Stimulated activated naive CD8-positive, alpha-beta T cell treated with anti-CD3 and anti-CD28 coated beads, Interleukin-15, Interleukin-2, amounts not matched to agents 100 ng/mL and 50 ng/mL, for 24 hours (primary cell): ENCODE results near the gene SATB1.
A peak's percentile ranks its signal among the peaks of the same experiment; 100 is the strongest.

Experiments
- H3K27ac Mint-ChIP-seq: one replicate; pipeline ENCODE4 v1.8.0; 2021; ENCODE audit warnings: mild to moderate bottlenecking, mixed read lengths
- H3K27me3 Mint-ChIP-seq: one replicate; pipeline ENCODE4 v1.8.0; 2021; ENCODE audit warnings: mixed read lengths
- H3K36me3 Mint-ChIP-seq: one replicate; pipeline ENCODE4 v1.8.0; 2021; ENCODE audit warnings: low read depth, mixed read lengths
- H3K4me1 Mint-ChIP-seq: one replicate; pipeline ENCODE4 v1.8.0; 2021; ENCODE audit warnings: low read depth, mixed read lengths
- H3K4me3 Mint-ChIP-seq: one replicate; pipeline ENCODE4 v1.8.0; 2021; ENCODE audit warnings: mild to moderate bottlenecking, mixed read lengths
- H3K9me3 Mint-ChIP-seq: one replicate; pipeline ENCODE4 v1.8.0; 2021; ENCODE audit warnings: mixed read lengths

SATB1 gene

DNA sequence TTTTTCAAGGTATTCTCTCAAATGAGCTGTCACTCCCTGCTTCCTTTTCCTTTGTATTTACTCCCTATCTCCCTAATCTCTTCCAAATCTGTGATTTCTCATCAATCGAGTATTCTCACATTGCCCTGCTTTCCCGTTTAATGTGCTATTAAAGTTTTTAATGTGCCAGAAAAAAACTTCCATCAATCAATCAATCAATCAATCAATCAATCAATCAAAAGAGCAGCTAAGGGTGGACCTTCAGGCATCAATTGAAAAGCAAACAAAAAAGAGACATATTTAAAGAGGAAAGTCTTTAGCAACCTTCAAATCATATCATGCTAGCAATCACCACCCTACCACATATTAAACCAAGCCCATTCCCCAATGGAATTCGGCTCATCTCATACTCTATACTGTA lies 58.9 kb downstream of the SATB1 start:
- H3K9me3 Mint-ChIP-seq: no peaks in the 10 kb centered on the region
- H3K4me1 Mint-ChIP-seq: peaks cover 69% of the 10 kb centered on the region
- H3K27ac Mint-ChIP-seq: peak overlapping the region; percentile 86
- H3K36me3 Mint-ChIP-seq: peaks cover 94% of the 10 kb centered on the region
- H3K27me3 Mint-ChIP-seq: no peaks in the 10 kb centered on the region
- H3K4me3 Mint-ChIP-seq: no peak overlapping the region

DNA sequence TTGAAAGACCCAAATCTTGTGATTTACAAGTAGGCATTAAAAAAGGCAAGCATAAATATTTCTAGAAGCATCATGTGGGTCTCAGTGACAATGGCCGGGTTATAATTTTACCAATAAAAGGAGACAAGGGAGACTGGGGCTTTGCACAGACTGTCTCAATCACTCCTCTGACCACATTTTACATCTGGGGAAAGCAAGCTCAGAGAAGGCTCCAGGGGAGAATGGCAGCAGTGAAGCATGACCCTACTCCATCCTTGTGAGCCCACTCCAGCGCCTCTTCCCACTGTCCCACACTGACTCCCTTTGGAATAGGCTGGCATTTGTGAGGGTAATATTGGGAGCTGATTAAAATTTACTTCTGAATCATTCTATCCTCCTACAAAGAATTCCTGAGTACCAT lies 61.8 kb downstream of the SATB1 start:
- Mint-ChIP-seq H3K27me3 (no peaks in the 10 kb centered on the region), H3K36me3 (peaks cover 91% of the 10 kb centered on the region), H3K9me3 (no peaks in the 10 kb centered on the region), H3K27ac (peak overlapping the region; percentile 59), H3K4me3 (no peak overlapping the region), H3K4me1 (peaks cover 65% of the 10 kb centered on the region)

DNA sequence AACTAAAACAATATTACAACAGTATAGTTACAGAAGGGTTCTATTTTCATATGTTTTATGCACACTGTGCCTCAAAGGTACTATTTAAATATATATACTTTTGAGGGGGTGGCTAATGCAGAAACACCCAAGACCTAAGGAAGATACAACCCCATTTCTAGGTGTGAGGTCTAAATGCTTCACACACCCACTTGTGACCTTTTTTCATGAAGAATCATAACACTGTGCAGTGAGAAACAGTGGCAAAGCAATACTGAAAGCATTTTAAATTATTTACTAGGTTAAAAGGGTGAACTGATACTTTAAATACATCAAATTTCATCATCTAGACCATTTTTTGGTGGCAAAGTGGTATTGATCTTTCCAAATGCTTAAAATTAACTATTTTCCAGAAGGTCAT lies 67.4 kb downstream of the SATB1 start:
- peaks cover 75% of the 10 kb centered on the region for H3K36me3 Mint-ChIP-seq
- H3K4me1 Mint-ChIP-seq: peaks cover 47% of the 10 kb centered on the region
- no peaks in the 10 kb centered on the region for H3K27me3 Mint-ChIP-seq
- H3K27ac Mint-ChIP-seq: no peak overlapping the region
- no peak overlapping the region for H3K4me3 Mint-ChIP-seq
- no peaks in the 10 kb centered on the region for H3K9me3 Mint-ChIP-seq

DNA sequence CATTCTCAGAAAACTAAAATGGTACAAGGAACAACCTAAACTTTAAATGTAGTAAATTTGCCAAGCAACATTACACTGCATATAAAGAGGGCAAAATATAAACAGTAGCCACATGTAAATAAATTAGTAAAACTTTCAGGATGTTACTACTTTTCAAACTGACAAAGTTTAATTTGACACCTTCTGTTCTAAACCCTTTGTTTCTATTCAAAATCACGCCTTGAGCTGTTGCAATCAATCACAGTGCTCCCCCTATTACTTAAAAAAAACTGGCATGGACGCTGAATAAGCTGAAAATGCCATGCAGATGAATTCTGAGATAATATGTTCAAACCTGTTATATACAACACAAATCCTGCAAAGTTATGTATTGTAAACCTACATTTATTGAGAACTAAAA lies 69.3 kb downstream of the SATB1 start:
- Mint-ChIP-seq H3K9me3 (no peaks in the 10 kb centered on the region), H3K4me3 (no peak overlapping the region), H3K27me3 (no peaks in the 10 kb centered on the region), H3K27ac (peak overlapping the region; percentile 7), H3K4me1 (peaks cover 59% of the 10 kb centered on the region), H3K36me3 (peaks cover 79% of the 10 kb centered on the region)

DNA sequence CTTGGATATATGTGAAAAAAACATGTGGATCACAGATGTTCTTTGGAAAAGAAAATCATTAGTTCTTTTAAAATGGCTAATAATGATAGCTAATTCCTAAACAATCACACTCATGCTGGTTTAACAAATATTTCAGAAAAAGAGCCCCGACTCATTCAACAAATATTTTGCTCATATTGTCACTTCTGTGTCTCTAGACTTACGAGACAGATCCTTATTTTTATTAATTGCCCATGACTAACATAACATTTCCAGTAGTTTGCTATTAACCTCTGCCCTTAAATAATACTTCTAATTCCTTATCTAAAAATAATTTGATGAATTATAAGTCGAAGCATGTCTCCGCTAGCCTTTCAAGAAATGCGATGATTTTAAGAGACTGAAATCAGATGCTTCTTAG lies 70.4 kb downstream of the SATB1 start:
- Mint-ChIP-seq H3K4me1 (peaks cover 52% of the 10 kb centered on the region), H3K27ac (no peak overlapping the region), H3K9me3 (no peaks in the 10 kb centered on the region), H3K4me3 (no peak overlapping the region), H3K27me3 (no peaks in the 10 kb centered on the region), H3K36me3 (peaks cover 77% of the 10 kb centered on the region)

DNA sequence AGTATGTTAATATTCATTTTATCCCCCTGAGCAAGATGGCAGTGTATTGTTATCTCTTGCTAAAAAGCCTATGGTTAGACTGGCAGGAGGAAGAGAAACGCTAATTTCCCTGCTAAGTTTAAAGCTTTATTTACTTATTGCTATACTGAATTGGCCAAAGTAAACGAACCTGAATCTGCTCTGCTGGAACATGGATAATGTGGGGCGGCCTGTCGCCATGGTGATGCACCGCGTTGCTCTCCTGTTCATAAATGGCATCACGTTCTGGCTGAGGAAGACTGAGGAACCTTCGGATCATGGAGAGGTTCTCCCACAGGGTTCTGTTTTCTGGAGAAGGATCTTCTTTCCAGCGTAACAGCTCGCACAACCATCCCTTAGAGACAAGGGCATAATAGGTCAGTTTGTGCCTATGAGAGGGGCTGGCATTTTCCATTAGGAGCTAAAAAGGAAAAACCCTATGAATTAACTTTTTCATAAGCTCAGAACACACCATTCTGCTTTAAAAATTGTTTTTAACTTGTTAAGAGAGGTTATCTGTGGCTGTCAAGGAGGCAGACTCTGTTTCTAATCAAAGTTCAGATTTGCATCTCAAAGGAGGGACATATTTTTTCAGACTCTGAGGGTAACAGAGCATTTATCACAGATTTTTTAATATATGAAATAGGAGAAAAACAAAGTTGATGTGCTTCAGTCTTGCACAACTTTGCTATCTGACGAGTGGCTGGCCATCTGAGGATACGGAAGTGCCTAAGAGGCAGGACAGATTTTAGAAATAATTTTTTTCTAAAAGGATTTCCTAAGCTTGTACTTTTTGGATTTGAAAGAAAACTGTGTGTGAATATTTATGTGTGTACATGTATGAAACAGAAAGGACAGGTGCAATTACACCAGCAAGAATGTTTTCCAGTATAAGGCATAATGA lies 73.1 kb downstream of the SATB1 start:
- H3K9me3 Mint-ChIP-seq: no peaks in the 10 kb centered on the region
- H3K4me3 Mint-ChIP-seq: no peak overlapping the region
- H3K27ac Mint-ChIP-seq: peak overlapping the region; percentile 58
- H3K27me3 Mint-ChIP-seq: no peaks in the 10 kb centered on the region
- H3K4me1 Mint-ChIP-seq: peaks cover 42% of the 10 kb centered on the region
- peaks cover 84% of the 10 kb centered on the region for H3K36me3 Mint-ChIP-seq

DNA sequence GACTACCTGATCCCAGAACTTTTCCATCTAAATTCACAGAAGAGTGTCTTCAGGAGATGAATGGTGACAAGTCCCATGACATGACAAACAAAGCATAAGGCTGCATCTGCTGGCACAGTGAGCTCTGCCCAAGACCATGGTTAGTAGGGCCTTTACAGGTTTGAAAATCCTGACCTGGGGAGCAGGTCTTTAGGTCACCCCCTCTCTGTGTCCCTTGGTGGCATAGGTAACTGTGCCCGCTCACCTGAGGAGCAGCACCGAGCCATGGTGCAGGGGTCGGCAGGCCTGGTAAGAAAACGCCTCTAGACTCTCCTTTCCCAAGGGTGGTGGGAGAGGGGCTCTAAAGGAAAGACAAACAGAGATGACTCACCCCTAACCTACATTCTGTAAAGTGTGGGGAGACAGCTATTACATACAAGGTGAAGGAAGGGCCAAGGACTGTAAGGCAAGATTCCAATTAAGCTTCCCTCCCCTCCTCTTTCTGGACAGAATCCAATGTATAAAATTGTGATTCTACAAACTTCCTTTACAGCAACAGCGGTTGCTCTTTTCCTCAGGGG lies 74.0 kb downstream of the SATB1 start:
- peak overlapping the region; percentile 75 for H3K27ac Mint-ChIP-seq
- no peak overlapping the region for H3K4me3 Mint-ChIP-seq
- H3K9me3 Mint-ChIP-seq: no peaks in the 10 kb centered on the region
- H3K4me1 Mint-ChIP-seq: peaks cover 46% of the 10 kb centered on the region
- H3K27me3 Mint-ChIP-seq: no peaks in the 10 kb centered on the region
- peaks cover 77% of the 10 kb centered on the region for H3K36me3 Mint-ChIP-seq

DNA sequence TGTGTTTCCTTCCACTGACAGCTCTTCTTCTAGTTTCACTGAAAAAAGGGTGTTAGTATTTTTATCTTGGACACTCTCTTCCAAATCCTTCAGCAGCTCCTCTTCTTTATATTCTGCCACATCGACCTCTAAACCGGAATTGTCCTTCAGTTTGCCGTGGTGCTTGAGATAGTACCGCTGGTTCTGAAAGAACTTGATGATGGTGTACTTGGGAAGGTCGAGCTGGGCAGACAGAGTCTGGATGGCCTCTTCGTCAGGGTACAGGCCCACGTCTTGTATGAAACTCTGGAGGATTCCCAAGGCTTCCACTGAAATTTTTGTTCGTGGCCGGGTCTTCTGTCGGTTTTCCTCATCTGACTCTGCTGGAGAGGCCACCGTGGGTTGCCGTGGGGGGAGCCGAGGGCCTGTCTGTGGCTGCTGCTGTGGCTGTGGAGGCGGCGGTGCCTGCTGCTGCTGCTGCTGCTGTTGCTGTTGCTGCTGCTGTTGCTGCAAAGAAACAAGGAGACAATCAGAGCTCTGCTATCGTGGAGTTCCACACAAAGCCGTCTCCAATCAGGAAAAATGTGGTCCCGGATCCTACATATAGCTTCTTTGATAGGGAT lies 75.8 kb downstream of the SATB1 start:
- H3K4me1 Mint-ChIP-seq: peaks cover 40% of the 10 kb centered on the region

DNA sequence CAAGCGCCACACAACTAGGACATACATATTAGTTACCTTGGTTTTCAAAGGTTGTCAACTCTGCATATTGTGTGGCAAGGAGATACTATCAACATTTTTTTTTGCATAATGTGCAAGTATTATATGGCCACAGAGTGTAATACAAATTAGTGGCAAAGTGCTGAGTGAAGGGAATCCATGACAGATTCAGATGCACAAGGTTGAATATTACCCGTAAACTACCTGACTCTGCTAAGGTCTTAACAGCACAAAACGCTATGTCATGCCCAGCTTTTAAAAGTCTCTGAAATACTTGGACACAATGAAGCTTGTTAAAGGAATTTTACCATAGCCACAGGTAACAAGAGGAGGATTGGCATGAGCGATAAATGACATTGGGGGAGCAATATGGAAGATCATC lies 79.0 kb downstream of the SATB1 start:
- H3K4me3 Mint-ChIP-seq: no peak overlapping the region
- no peaks in the 10 kb centered on the region for H3K27me3 Mint-ChIP-seq
- H3K4me1 Mint-ChIP-seq: peaks cover 18% of the 10 kb centered on the region
- peak overlapping the region; percentile 15 for H3K27ac Mint-ChIP-seq
- no peaks in the 10 kb centered on the region for H3K9me3 Mint-ChIP-seq
- peaks cover 34% of the 10 kb centered on the region for H3K36me3 Mint-ChIP-seq

More for the DNA sequence above, 75.8 kb downstream of the SATB1 start:
- no peaks in the 10 kb centered on the region for H3K27me3 Mint-ChIP-seq
- H3K4me3 Mint-ChIP-seq: no peak overlapping the region
- H3K27ac Mint-ChIP-seq: peak overlapping the region; percentile 53
- H3K36me3 Mint-ChIP-seq: peaks cover 62% of the 10 kb centered on the region
- no peaks in the 10 kb centered on the region for H3K9me3 Mint-ChIP-seq

DNA sequence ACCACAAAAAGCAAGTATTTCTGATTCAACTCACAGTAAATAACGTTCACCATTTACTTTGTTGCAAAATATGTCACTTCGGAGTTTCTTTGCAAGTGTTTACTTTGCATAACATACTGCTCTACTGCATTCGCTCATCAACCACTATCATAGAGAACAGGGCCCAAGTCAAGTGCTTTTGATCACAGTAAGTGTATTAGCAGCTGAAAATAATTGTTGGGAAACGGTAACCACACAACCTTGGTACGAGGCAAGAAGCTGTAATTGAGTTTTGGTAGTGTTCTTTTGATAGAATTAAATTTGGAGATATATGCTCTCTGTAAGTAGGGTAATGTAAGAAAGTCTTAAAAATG lies 80.1 kb downstream of the SATB1 start:
- Mint-ChIP-seq H3K4me3 (no peak overlapping the region), H3K27ac (no peak overlapping the region), H3K9me3 (no peaks in the 10 kb centered on the region), H3K36me3 (peaks cover 24% of the 10 kb centered on the region), H3K27me3 (no peaks in the 10 kb centered on the region), H3K4me1 (peaks cover 14% of the 10 kb centered on the region)

DNA sequence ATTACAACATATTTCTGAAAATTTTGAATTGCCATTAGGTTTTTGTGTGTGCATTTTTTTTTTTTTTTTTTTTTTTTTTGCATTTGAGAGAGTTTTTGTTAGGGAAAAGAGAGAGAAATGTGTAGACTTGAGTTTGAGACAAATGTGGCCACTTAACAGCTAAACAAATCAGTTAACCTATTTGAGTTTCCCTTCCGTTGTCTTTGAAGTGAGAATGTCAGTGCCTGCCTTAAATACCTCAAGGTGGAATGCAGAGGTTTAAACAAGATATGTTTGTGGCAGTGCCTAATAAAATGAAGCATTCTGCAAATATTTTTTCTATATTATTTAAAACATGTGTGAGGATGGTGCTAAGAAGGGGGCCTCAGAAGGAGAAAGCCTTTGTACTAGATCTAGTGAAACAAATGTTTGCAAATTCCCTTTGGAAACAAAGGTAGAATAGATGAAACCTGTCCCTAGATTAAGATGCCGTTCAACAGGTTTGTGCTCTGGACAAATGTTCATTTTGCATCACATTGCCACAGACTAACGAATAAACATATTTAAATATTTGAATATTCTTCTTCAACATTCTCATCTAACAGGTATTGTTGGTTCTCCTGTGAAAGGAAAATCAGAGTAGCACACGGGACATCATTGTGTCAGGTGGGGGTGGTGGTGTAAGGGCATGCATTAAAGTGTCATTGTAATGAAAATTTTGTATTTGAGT lies 80.7 kb downstream of the SATB1 start:
- H3K27ac Mint-ChIP-seq: peak overlapping the region; percentile 26

DNA sequence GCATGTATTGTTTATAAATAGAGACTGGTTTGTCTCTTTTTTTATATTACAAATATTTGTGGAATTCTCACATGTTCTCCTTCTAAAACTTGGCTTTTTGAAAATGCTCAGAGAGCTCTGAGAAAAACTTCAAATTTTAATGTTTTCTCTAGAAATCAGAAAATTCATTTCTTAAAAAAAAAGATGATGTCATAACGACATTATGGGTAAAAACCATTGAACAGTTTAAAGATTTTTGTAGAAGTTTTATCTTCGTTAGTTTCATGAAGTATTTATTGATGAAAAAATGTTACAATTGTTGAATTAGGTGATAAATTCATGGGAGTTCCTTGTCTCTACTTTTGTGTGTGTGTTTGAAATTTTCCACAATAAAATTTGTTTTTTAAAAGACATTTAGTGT lies 81.3 kb downstream of the SATB1 start:
- H3K9me3 Mint-ChIP-seq: no peaks in the 10 kb centered on the region
- peaks cover 5% of the 10 kb centered on the region for H3K4me1 Mint-ChIP-seq
- H3K4me3 Mint-ChIP-seq: no peak overlapping the region
- no peak overlapping the region for H3K27ac Mint-ChIP-seq
- H3K36me3 Mint-ChIP-seq: peaks cover 13% of the 10 kb centered on the region
- no peaks in the 10 kb centered on the region for H3K27me3 Mint-ChIP-seq

More for the DNA sequence above, 80.7 kb downstream of the SATB1 start:
- Mint-ChIP-seq H3K27me3 (no peaks in the 10 kb centered on the region), H3K36me3 (peaks cover 19% of the 10 kb centered on the region), H3K4me3 (no peak overlapping the region), H3K9me3 (no peaks in the 10 kb centered on the region), H3K4me1 (peaks cover 9% of the 10 kb centered on the region)

DNA sequence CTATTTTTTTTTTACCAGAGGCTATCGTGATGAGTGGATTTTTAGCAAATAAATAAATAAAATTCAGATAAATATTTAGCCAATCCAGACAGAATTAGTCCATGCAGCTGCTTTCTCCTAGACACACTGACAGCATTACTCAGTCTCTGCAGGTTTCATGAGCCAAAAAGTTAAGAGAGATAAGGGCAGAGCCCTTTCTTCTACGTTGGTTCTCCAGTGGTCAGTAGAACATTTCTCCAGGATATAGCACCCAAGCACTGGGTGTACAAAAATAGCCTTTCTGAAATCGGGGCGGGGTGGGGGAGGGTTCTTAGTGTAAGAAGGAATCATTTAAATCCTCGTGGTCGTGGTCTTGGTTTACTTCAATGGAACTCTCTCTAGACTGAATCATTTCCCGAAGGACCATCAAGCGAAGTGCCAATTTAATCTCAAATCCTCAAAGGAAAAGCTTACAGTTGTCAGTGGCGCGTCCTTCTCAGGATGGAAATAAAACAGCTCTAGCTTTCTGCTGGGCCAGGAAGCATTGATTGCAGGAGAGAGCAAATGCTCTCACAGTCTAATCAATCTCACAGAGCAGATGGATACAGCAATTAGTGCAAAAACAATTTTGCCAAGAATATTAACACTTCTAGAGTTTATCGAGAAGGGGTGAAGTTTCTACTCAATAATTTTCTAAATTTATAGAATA lies 86.2 kb downstream of the SATB1 start:
- no peaks in the 10 kb centered on the region for H3K36me3 Mint-ChIP-seq
- H3K9me3 Mint-ChIP-seq: no peaks in the 10 kb centered on the region
- H3K4me3 Mint-ChIP-seq: no peak overlapping the region
- H3K4me1 Mint-ChIP-seq: peaks cover 14% of the 10 kb centered on the region
- H3K27me3 Mint-ChIP-seq: peaks cover 5% of the 10 kb centered on the region
- no peak overlapping the region for H3K27ac Mint-ChIP-seq

DNA sequence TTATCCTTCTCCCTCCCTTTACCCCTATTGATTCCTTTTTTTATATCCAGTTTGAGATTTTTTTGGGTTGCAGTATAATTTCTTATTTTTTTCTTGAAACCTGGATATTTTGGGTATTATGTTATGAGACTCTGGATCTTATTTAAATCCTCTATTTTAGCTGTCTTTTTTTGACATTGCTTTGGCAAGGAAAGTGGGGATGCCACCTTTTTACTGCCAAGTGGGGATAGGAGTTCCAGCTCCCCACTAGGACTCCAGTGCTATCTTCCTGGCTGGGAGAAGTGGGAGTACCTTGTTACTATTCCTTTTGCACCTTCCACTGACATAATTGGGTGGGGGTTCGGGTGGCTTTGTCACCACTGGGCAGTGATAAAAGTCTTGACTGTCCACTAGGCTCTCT lies 87.9 kb downstream of the SATB1 start:
- Mint-ChIP-seq H3K4me1 (peaks cover 14% of the 10 kb centered on the region), H3K27me3 (peaks cover 5% of the 10 kb centered on the region), H3K36me3 (no peaks in the 10 kb centered on the region), H3K4me3 (no peak overlapping the region), H3K27ac (no peak overlapping the region), H3K9me3 (no peaks in the 10 kb centered on the region)
